ENCODE measurements around the gene IGDCC3. TPM values are rescaled to one million over a fixed set of nuclear protein-coding genes. Genes with fewer than 3 reads are reported as not detected.

The IGDCC3 gene
- total RNA-seq = 1 to 10 TPM in 1 of 4 donors, under 1 TPM in 1, not detected in 2; 0.82 to 5.5 TPM

GRCh38 chr15:65377976-65378366 lies at the start of gene IGDCC3:
IGDCC3 (minus strand) TSS chr15:65378002; CDS start chr15:65377788, 214 bp downstream.
- H3K27ac ChIP-seq = peak within 1 kb of the TSS in 1 of 2 donors; percentile 15
- TF ChIP-seq POLR2A (IDR thresholded peaks at IDR 0.05) = no peak
- TF ChIP-seq, protein P1, sequence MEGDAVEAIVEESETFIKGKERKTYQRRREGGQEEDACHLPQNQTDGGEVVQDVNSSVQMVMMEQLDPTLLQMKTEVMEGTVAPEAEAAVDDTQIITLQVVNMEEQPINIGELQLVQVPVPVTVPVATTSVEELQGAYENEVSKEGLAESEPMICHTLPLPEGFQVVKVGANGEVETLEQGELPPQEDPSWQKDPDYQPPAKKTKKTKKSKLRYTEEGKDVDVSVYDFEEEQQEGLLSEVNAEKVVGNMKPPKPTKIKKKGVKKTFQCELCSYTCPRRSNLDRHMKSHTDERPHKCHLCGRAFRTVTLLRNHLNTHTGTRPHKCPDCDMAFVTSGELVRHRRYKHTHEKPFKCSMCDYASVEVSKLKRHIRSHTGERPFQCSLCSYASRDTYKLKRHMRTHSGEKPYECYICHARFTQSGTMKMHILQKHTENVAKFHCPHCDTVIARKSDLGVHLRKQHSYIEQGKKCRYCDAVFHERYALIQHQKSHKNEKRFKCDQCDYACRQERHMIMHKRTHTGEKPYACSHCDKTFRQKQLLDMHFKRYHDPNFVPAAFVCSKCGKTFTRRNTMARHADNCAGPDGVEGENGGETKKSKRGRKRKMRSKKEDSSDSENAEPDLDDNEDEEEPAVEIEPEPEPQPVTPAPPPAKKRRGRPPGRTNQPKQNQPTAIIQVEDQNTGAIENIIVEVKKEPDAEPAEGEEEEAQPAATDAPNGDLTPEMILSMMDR (IDR thresholded peaks at IDR 0.05) = no peak
- intact Hi-C loops (cut with DNase I; ENCODE audit: low total_unique reads) = no loop called here
- no peak for DNase-seq
- peak within 1 kb of the TSS; percentile 36 to 64 for H3K4me3 ChIP-seq
- no peaks in the 10 kb centered on the region for H3K36me3 ChIP-seq
- H3K4me1 ChIP-seq = peaks cover 0 to 5% of the 10 kb centered on the region in 2 donors
- H3K9me3 ChIP-seq = no peaks in the 10 kb centered on the region
- H3K27me3 ChIP-seq = no peaks in the 10 kb centered on the region

DNA sequence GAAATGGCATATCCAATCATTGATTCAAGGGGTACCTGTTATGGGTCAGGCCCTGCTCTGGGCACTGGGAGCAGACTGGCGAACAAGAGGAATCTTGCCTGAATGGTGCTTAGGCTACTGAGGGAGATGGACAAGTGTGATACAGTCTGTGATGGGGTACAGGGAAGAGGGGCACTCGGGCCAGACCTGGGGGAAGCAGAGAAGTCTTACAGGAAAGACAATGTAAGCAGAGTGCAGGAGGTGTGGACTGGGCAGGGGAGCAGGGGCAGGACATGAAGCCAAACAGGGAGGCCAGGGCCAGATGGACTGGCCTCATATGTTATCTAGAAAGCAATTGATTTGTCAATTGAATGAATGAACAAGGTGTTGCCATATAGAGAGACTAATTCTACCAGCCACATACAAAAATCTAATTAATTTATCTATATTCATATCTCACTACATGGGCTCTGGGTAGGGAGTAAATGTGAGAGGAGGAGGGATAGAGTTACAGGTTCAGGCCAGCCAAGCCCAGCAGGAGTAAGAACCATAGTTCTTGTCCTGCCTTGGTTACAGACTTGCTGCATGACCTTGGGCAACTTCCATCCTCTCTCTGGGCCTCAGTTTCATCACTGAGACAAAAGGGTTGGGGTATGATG lies 48.5 kb upstream of the IGDCC3 start:
- H3K4me3 ChIP-seq = no peak overlapping the region
- H3K27ac ChIP-seq = no peak overlapping the region
- no peaks in the 10 kb centered on the region for H3K9me3 ChIP-seq
- TF ChIP-seq, protein P1 (IDR thresholded peaks at IDR 0.05) = no peak
- TF ChIP-seq POLR2A (IDR thresholded peaks at IDR 0.05) = no peak
- intact Hi-C loops (cut with DNase I; ENCODE audit: low total_unique reads) = no loop called here
- no peaks in the 10 kb centered on the region for H3K27me3 ChIP-seq
- no peaks in the 10 kb centered on the region for H3K36me3 ChIP-seq
- peaks cover 0 to 1% of the 10 kb centered on the region in 2 donors for H3K4me1 ChIP-seq
- DNase-seq = no peak

GRCh38 chr15:65424683-65425082 lies 46.9 kb upstream of the IGDCC3 start:
- Histone ChIP-seq H3K9me3 (no peaks in the 10 kb centered on the region), H3K27me3 (no peaks in the 10 kb centered on the region), H3K27ac (no peak overlapping the region), H3K4me1 (peaks cover 0 to 6% of the 10 kb centered on the region in 2 donors), H3K4me3 (no peak overlapping the region), H3K36me3 (no peaks in the 10 kb centered on the region)
- intact Hi-C loops (cut with DNase I; ENCODE audit: low total_unique reads) = no loop called here
- no peak for DNase-seq
- TF ChIP-seq, protein P1 (IDR thresholded peaks at IDR 0.05) = no peak
- no peak for TF ChIP-seq POLR2A (IDR thresholded peaks at IDR 0.05)

DNA sequence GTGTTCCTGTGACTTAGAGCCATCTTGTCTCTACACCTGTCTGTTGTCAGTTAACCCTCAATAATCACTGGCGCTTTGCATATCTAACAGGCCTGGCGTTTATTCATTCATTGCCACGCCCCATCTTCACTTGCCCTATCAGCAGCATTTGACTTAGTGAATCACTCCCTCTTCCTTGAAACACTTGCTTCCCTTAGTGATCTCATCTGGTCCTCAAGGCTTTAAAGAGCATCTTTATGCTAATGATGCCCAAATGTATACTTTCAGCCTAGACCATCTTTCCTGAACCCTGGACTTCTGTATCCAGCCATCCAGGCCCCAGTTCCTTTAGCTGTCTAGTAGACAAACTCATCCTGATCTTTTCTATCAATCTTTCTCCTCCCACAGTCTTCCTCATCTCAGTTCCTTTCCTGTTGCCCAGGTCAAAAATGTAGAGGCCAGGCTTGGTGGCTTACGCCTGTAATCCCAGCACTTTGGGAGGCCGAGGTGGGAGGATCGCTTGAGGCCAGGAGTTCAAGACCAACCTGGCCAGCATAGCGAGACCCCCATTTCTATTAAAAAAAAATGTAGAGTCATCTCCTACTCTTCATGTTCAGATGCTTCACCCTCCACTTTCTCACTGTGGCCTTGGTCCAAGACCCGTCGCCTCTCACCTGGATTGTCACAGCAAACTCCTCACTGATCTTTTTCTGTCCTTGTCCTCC lies 46.3 kb upstream of the IGDCC3 start:
- Histone ChIP-seq H3K27ac (no peak overlapping the region), H3K4me1 (peaks cover 0 to 6% of the 10 kb centered on the region in 2 donors), H3K9me3 (no peaks in the 10 kb centered on the region), H3K36me3 (no peaks in the 10 kb centered on the region), H3K27me3 (no peaks in the 10 kb centered on the region), H3K4me3 (no peak overlapping the region)
- no peak for DNase-seq
- no peak for TF ChIP-seq POLR2A (IDR thresholded peaks at IDR 0.05)
- TF ChIP-seq, protein P1 (IDR thresholded peaks at IDR 0.05) = no peak
- intact Hi-C loops (cut with DNase I; ENCODE audit: low total_unique reads) = no loop called here

Data from uterus (tissue), 4 donors.